Activated naive CD4-positive, alpha-beta T cell treated with anti-CD3 and anti-CD28 coated beads, Interleukin-2, amount 50 U/mL, for 24 hours (primary cell): ENCODE measurements around the gene SMARCA1.

Experiments used
- H3K27ac Mint-ChIP-seq: one replicate; pipeline ENCODE4 v1.8.0; 2021; ENCODE audit warnings: mild to moderate bottlenecking, mixed read lengths
- H3K27me3 Mint-ChIP-seq: one replicate; pipeline ENCODE4 v1.8.0; 2021; ENCODE audit warnings: mixed read lengths
- H3K36me3 Mint-ChIP-seq: one replicate; pipeline ENCODE4 v1.8.0; 2021; ENCODE audit warnings: mixed read lengths
- H3K4me1 Mint-ChIP-seq: one replicate; pipeline ENCODE4 v1.8.0; 2021; ENCODE audit warnings: mixed read lengths
- H3K4me3 Mint-ChIP-seq: one replicate; pipeline ENCODE4 v1.8.0; 2021; ENCODE audit warnings: mild to moderate bottlenecking, mixed read lengths
- H3K9me3 Mint-ChIP-seq: one replicate; pipeline ENCODE4 v1.8.0; 2021; ENCODE audit warnings: mixed read lengths

SMARCA1 gene

GRCh38 chrX:129433461-129433860 lies 89.8 kb downstream of the SMARCA1 start:
- Mint-ChIP-seq H3K27me3 (no peaks in the 10 kb centered on the region), H3K27ac (no peak overlapping the region), H3K4me3 (no peak overlapping the region), H3K36me3 (peaks cover 7% of the 10 kb centered on the region), H3K9me3 (no peaks in the 10 kb centered on the region), H3K4me1 (no peaks in the 10 kb centered on the region)

- H3K9me3 Mint-ChIP-seq, result peaks cover 11% of the 10 kb centered on the region
- no peaks in the 10 kb centered on the region for H3K4me1 Mint-ChIP-seq
- no peaks in the 10 kb centered on the region for H3K27me3 Mint-ChIP-seq
- no peak overlapping the region for H3K27ac Mint-ChIP-seq
- peaks cover 6% of the 10 kb centered on the region for H3K36me3 Mint-ChIP-seq
- no peak overlapping the region for H3K4me3 Mint-ChIP-seq
Measured at GRCh38 chrX:129427267-129427666, 96.0 kb downstream of the SMARCA1 start.

- Mint-ChIP-seq H3K27me3 (no peaks in the 10 kb centered on the region), H3K9me3 (peaks cover 11% of the 10 kb centered on the region), H3K4me1 (no peaks in the 10 kb centered on the region), H3K36me3 (peaks cover 1% of the 10 kb centered on the region), H3K4me3 (no peak overlapping the region), H3K27ac (no peak overlapping the region)
Measured at GRCh38 chrX:129423191-129423590, 100.1 kb downstream of the SMARCA1 start.

- Mint-ChIP-seq H3K27ac (no peak overlapping the region), H3K4me1 (no peaks in the 10 kb centered on the region), H3K4me3 (no peak overlapping the region), H3K27me3 (peaks cover 2% of the 10 kb centered on the region), H3K36me3 (no peaks in the 10 kb centered on the region), H3K9me3 (no peaks in the 10 kb centered on the region)
Measured at GRCh38 chrX:129404670-129405008, 118.7 kb downstream of the SMARCA1 start.

GRCh38 chrX:129403974-129404669 lies 119.2 kb downstream of the SMARCA1 start:
- Mint-ChIP-seq H3K4me1 (no peaks in the 10 kb centered on the region), H3K4me3 (no peak overlapping the region), H3K9me3 (no peaks in the 10 kb centered on the region), H3K36me3 (no peaks in the 10 kb centered on the region), H3K27me3 (peaks cover 2% of the 10 kb centered on the region), H3K27ac (no peak overlapping the region)
